Esophagus squamous epithelium (tissue), 4 donors: ENCODE data around the gene DLGAP4.

Experiments used
- CTCF ChIP-seq, 6 experiments: fragments of 450-650 bp in 4 of 6; fragments of 200-600 bp in 2 of 6; sonication (generic) in 2 of 6; IDR thresholded peaks; one replicate each; pipeline ENCODE4 v1.5.1; 2016 to 2019; ENCODE audit warnings: antibody characterized with exemption in 6 of 6, mild to moderate bottlenecking in 4 of 6, moderate library complexity in 4 of 6
- POLR2A ChIP-seq, 4 donors: fragments of 450-650 bp; IDR thresholded peaks; one replicate each; pipeline ENCODE4 v1.6.1; 2017; ENCODE audit warnings: antibody characterized with exemption in 4 of 4, mild to moderate bottlenecking in 4 of 4, moderate library complexity in 3 of 4

GRCh38 chr20:36285746-36286447 is 20.2 kb upstream of the DLGAP4 start:
- TF ChIP-seq CTCF (IDR thresholded peaks at IDR 0.05) (no peak), POLR2A (IDR thresholded peaks at IDR 0.05) (no peak)
